Fibroblast of lung (primary cell): Measurements from ENCODE around the gene POTEF. TPM values are rescaled to one million over a fixed set of nuclear protein-coding genes. Genes with fewer than 3 reads are reported as not detected.
"Not testable (repeated sequence)": the region's sequence is repeated elsewhere in the genome, so short reads cannot be mapped to it uniquely, and the experiment has no call there.

ENCODE experiments used
- DNase-seq, 2 donors: peaks; one replicate each; pipeline versions ENCODE4 v3.0.0 to v3.0.0-alpha.2; 2010; ENCODE audit warnings: low read depth in 2 of 2
- H2AFZ ChIP-seq: 2 replicates; pipeline ENCODE4 v1.5.1; 2012; ENCODE audit warnings: low read length, control low read depth, inconsistent platforms
- H3K27ac ChIP-seq: 2 replicates; pipeline ENCODE4 v1.5.1; 2011; ENCODE audit warnings: low read length, control low read depth; ENCODE audit not compliant: insufficient read depth
- H3K27me3 ChIP-seq: 2 replicates; pipeline ENCODE4 v1.5.1; 2011; ENCODE audit warnings: mild to moderate bottlenecking, low read length; ENCODE audit not compliant: control insufficient read depth, insufficient read depth
- H3K36me3 ChIP-seq: 2 replicates; pipeline ENCODE4 v1.5.1; 2011; ENCODE audit warnings: low read length; ENCODE audit not compliant: control insufficient read depth, insufficient read depth
- H3K4me1 ChIP-seq: 2 replicates; pipeline ENCODE4 v1.5.1; 2011; ENCODE audit warnings: low read length; ENCODE audit not compliant: control insufficient read depth, insufficient read depth; ENCODE audit errors: extremely low read depth
- H3K4me2 ChIP-seq: 2 replicates; pipeline ENCODE4 v1.5.1; 2011; ENCODE audit warnings: low read length, control low read depth; ENCODE audit not compliant: insufficient read depth; ENCODE audit errors: extremely low read depth
- H3K4me3 ChIP-seq, 4 experiments: fragments of 200-600 bp in 1 of 4; sonication (generic) in 1 of 4; replicated peaks in 1 of 4; 2 replicates each; pipeline ENCODE4 v1.5.1; 2011 to 2016; ENCODE audit warnings: low read length in 4 of 4, low read depth in 3 of 4, mild to moderate bottlenecking in 3 of 4, control low read depth in 2 of 4, inconsistent platforms in 1 of 4, mixed read lengths in 1 of 4; ENCODE audit not compliant: insufficient read depth in 1 of 4; ENCODE audit errors: control extremely low read depth in 1 of 4
- H3K79me2 ChIP-seq: 2 replicates; pipeline ENCODE4 v1.5.1; 2012; ENCODE audit warnings: mild to moderate bottlenecking, low read length, inconsistent platforms; ENCODE audit not compliant: control insufficient read depth, insufficient read depth
- H3K9ac ChIP-seq: 2 replicates; pipeline ENCODE4 v1.5.1; 2011; ENCODE audit warnings: mild to moderate bottlenecking, low read length, control low read depth; ENCODE audit not compliant: insufficient read depth
- H3K9me3 ChIP-seq: 2 replicates; pipeline ENCODE4 v1.5.1; 2012; ENCODE audit warnings: low read depth, low read length; ENCODE audit not compliant: control insufficient read depth, insufficient read depth
- H4K20me1 ChIP-seq: 2 replicates; pipeline ENCODE4 v1.5.1; 2011; ENCODE audit warnings: low read length; ENCODE audit not compliant: control insufficient read depth, insufficient read depth; ENCODE audit errors: extremely low read depth
- CTCF ChIP-seq, 2 donors: IDR thresholded peaks in 1 of 2; conservative IDR thresholded peaks in 1 of 2; 1 replicate in 1 of 2; 2 replicates in 1 of 2; pipeline ENCODE4 v1.5.1; 2011 to 2012; ENCODE audit warnings: low read length in 2 of 2, control low read depth in 1 of 2, inconsistent platforms in 1 of 2, low read depth in 1 of 2, mild to moderate bottlenecking in 1 of 2
- EZH2 ChIP-seq: IDR thresholded peaks from 2 replicates; pipeline ENCODE4 v1.5.1; 2012; ENCODE audit warnings: low read length, control low read depth, mild to moderate bottlenecking; ENCODE audit errors: missing control alignments
- polyA plus RNA-seq, 2 donors: library from polyadenylated mRNA; depleted of rRNA in 1 of 2; stranded (reverse) in 1 of 2; unstranded in 1 of 2; fragments of >200 nt; gene quantifications; 2 replicates each; pipeline ENCODE4 v1.2.1, GENCODE V29; 2011 to 2012; ENCODE audit warnings: missing spikeins in 1 of 2
- total RNA-seq: library from RNA; depleted of rRNA; stranded (reverse); fragments of >200 nt; gene quantifications from 2 replicates; pipeline ENCODE4 v1.2.1, GENCODE V29; 2014

The POTEF gene
- total and polyA plus RNA-seq, 2 donors (not counting 1 experiment from before 2014, with no cell fraction given) = not detected

GRCh38 chr2:130150181-130151144, 21.4 kb upstream of the POTEF start:
- Histone ChIP-seq H3K27me3 (no peaks in the 10 kb centered on the region), H3K27ac (no peak overlapping the region), H3K79me2 (no peaks in the 10 kb centered on the region), H3K4me3 (no peak overlapping the region), H3K9ac (no peak overlapping the region), H3K9me3 (no peaks in the 10 kb centered on the region), H4K20me1 (no peaks in the 10 kb centered on the region), H3K4me1 (no peaks in the 10 kb centered on the region), H3K4me2 (no peak overlapping the region), H2AFZ (no peak overlapping the region), H3K36me3 (peaks cover 7% of the 10 kb centered on the region)
- TF ChIP-seq EZH2 = no peak
- no peak for TF ChIP-seq CTCF (conservative IDR thresholded peaks at IDR 0.05 in 1 of 2, IDR thresholded peaks at IDR 0.05 in 1 of 2; ENCODE audit: low read depth in 1 of 2, low read length in 2 of 2)
- DNase-seq = no peak

- not testable (repeated sequence) for H4K20me1 ChIP-seq, H3K4me2 ChIP-seq
These were observed 19.5 kb upstream of the POTEF start for GRCh38 chr2:130148515-130148914.

GRCh38 chr2:130145006-130145414, 16.0 kb upstream of the POTEF start, which contains the start of gene CCDC74B:
Gene CCDC74B, minus strand, starts transcription at chr2:130145112. Its CDS starts 116 bp downstream, at chr2:130144996.
- H4K20me1 ChIP-seq, H2AFZ ChIP-seq, H3K27ac ChIP-seq, H3K4me1 ChIP-seq, H3K9ac ChIP-seq, H3K9me3 ChIP-seq, H3K27me3 ChIP-seq, H3K36me3 ChIP-seq, H3K79me2 ChIP-seq: not testable (repeated sequence)
- H3K4me2 ChIP-seq = peak within 1 kb of the TSS; percentile 59
- peak; percentile 17 to 34 for DNase-seq
- peak within 1 kb of the TSS in 3 of 4 experiments; percentile 7 to 46 (median 40) for H3K4me3 ChIP-seq

More at GRCh38 chr2:130148515-130148914, 19.5 kb upstream of the POTEF start:
- H3K9me3 ChIP-seq, H3K36me3 ChIP-seq, H3K4me3 ChIP-seq, H2AFZ ChIP-seq, H3K9ac ChIP-seq, DNase-seq, H3K27ac ChIP-seq, H3K27me3 ChIP-seq, H3K79me2 ChIP-seq, H3K4me1 ChIP-seq: not testable (repeated sequence)

- not testable (repeated sequence) for H3K9me3 ChIP-seq, H3K27me3 ChIP-seq, H3K79me2 ChIP-seq, H3K36me3 ChIP-seq, H3K9ac ChIP-seq, H3K4me3 ChIP-seq, H3K4me1 ChIP-seq, DNase-seq, H4K20me1 ChIP-seq, H3K27ac ChIP-seq, H3K4me2 ChIP-seq, H2AFZ ChIP-seq
These were observed 14.4 kb upstream of the POTEF start for GRCh38 chr2:130143266-130144039.

GRCh38 chr2:130142396-130143265, 13.6 kb upstream of the POTEF start:
- not testable (repeated sequence) for H3K9me3 ChIP-seq, H3K4me3 ChIP-seq, H3K4me1 ChIP-seq, H3K79me2 ChIP-seq, H3K27ac ChIP-seq, H3K27me3 ChIP-seq, H2AFZ ChIP-seq, DNase-seq, H3K4me2 ChIP-seq, H3K9ac ChIP-seq, H3K36me3 ChIP-seq, H4K20me1 ChIP-seq
